GDM1 (cell line): ENCODE measurements around the gene MROH2A.

ENCODE experiments used
- DNase-seq: peaks from one replicate; lab custom pipeline; 2025; lab: John Stamatoyannopoulos, UW

MROH2A gene

GRCh38 chr2:233838726-233839446 is 60.8 kb downstream of the MROH2A start:
- DNase-seq = no peak

- DNase-seq = no peak
These were observed 61.3 kb downstream of the MROH2A start for GRCh38 chr2:233839447-233839820.

- DNase-seq = no peak
These were observed 62.4 kb downstream of the MROH2A start for GRCh38 chr2:233840520-233840919.

- DNase-seq = no peak
These were observed 63.1 kb downstream of the MROH2A start for GRCh38 chr2:233841183-233841582.

- DNase-seq = no peak
These were observed 66.1 kb downstream of the MROH2A start for GRCh38 chr2:233844064-233844807.

- no peak for DNase-seq
These were observed 66.7 kb downstream of the MROH2A start for GRCh38 chr2:233844836-233845235.

GRCh38 chr2:233845301-233846060 is 67.4 kb downstream of the MROH2A start:
- no peak for DNase-seq

- no peak for DNase-seq
These were observed 68.5 kb downstream of the MROH2A start for GRCh38 chr2:233846387-233847247.

- DNase-seq = no peak
These were observed 69.2 kb downstream of the MROH2A start for GRCh38 chr2:233847248-233847898.

GRCh38 chr2:233848276-233848675 is 70.1 kb downstream of the MROH2A start:
- no peak for DNase-seq

- DNase-seq = no peak
These were observed 71.6 kb downstream of the MROH2A start for GRCh38 chr2:233849607-233850271.

- DNase-seq = no peak
These were observed 72.6 kb downstream of the MROH2A start for GRCh38 chr2:233850745-233851144.

- DNase-seq = no peak
These were observed 73.0 kb downstream of the MROH2A start for GRCh38 chr2:233851169-233851568.

- DNase-seq = no peak
These were observed 73.9 kb downstream of the MROH2A start for GRCh38 chr2:233852056-233852455.

GRCh38 chr2:233853353-233853752 is 75.2 kb downstream of the MROH2A start:
- DNase-seq = no peak

- DNase-seq = no peak
These were observed 75.7 kb downstream of the MROH2A start for GRCh38 chr2:233853883-233854240.

GRCh38 chr2:233854241-233854981 is 76.3 kb downstream of the MROH2A start, which contains the start of gene HJURP:
Gene HJURP, minus strand, starts transcription at chr2:233854535. Its CDS starts 35 bp downstream, at chr2:233854500.
- peak; percentile 84 for DNase-seq

- no peak for DNase-seq
These were observed 77.2 kb downstream of the MROH2A start for GRCh38 chr2:233855345-233855744.

GRCh38 chr2:233856184-233856583 is 78.1 kb downstream of the MROH2A start:
- no peak for DNase-seq
